Epithelial cell of proximal tubule (primary cell): ENCODE results near the gene KMT5C. TPM values are rescaled to one million over a fixed set of nuclear protein-coding genes. Genes with fewer than 3 reads are reported as not detected.

ENCODE experiments used
- DNase-seq: peaks from one replicate; pipeline ENCODE4 v3.0.0-alpha.2; 2011; ENCODE audit warnings: low read depth
- H3K4me3 ChIP-seq: 2 replicates; pipeline ENCODE4 v1.5.1; 2011; ENCODE audit warnings: low read depth, mild to moderate bottlenecking, low read length
- CTCF ChIP-seq: conservative IDR thresholded peaks from 2 replicates; pipeline ENCODE4 v1.5.1; 2012; ENCODE audit warnings: low read depth, mild to moderate bottlenecking, low read length
- total RNA-seq: library from RNA; depleted of rRNA; stranded (reverse); fragments of >200 nt; gene quantifications from 2 replicates; pipeline ENCODE4 v1.2.3, GENCODE V29; 2015

The KMT5C gene
- total RNA-seq, 1 donor from 2014 or later, result 18.5 TPM

- no peak for TF ChIP-seq CTCF
- DNase-seq, result no peak
These were observed 30.1 kb downstream of the KMT5C start for GRCh38 chr19:55369653-55370304.

GRCh38 chr19:55370305-55370988 lies 30.8 kb downstream of the KMT5C start, which contains the start of gene IL11:
IL11 (minus strand) TSS chr19:55370463; CDS start chr19:55370310, 153 bp downstream.
- peak within 1 kb of the TSS; percentile 48 for H3K4me3 ChIP-seq
- no peak for TF ChIP-seq CTCF
- no peak for DNase-seq

More at GRCh38 chr19:55369653-55370304, 30.1 kb downstream of the KMT5C start:
- peak overlapping the region; percentile 48 for H3K4me3 ChIP-seq

GRCh38 chr19:55372316-55373081 lies 32.8 kb downstream of the KMT5C start:
- no peak for TF ChIP-seq CTCF
- DNase-seq, result no peak
- H3K4me3 ChIP-seq, result no peak overlapping the region

- H3K4me3 ChIP-seq, result no peak overlapping the region
- no peak for DNase-seq
- TF ChIP-seq CTCF, result no peak
These were observed 33.8 kb downstream of the KMT5C start for GRCh38 chr19:55373306-55373992.

GRCh38 chr19:55373993-55374757 lies 34.5 kb downstream of the KMT5C start:
- TF ChIP-seq CTCF, result no peak
- no peak for DNase-seq
- no peak overlapping the region for H3K4me3 ChIP-seq
